ENCODE measurements around the gene RFTN1. TPM values are rescaled to one million over a fixed set of nuclear protein-coding genes. Genes with fewer than 3 reads are reported as not detected.

Gene RFTN1
- total and polyA plus RNA-seq, 2 of the 8 experiments (the other 6 are each of a cell fraction or from before 2014, with no cell fraction given), result 4.6 to 6.7 TPM

- no peak overlapping the region for H2AFZ ChIP-seq (ENCODE audit: low read length)
- ChIA-PET CTCF (ENCODE audit: partially characterized antibody) (interaction anchor here (0.6 to 4.2 kb wide), 30 partner anchors 9 to 1778 kb away, joined by 3 to 28 read pairs (median 5); no protein-coding TSS in a partner anchor), POLR2A (ENCODE audit: partially characterized antibody) (interaction anchor here (0.6 to 1.6 kb wide), 4 partner anchors 10 to 257 kb away, joined by 3 to 4 read pairs (median 3); no protein-coding TSS in a partner anchor)
- H3K23me2 ChIP-seq (ENCODE audit: low read depth, low read length), result peaks cover 10% of the 10 kb centered on the region; the same call in 1 of the 2 replicates
- FAIRE-seq, result no peak
- H3K27me3 ChIP-seq (replicated peaks in 1 of 4; ENCODE audit: control insufficient read depth in 3 of 4, extremely low read depth in 1 of 4, insufficient read depth in 3 of 4, low read length in 3 of 4), result peaks cover 15 to 33% (median 31%) of the 10 kb centered on the region in 4 experiments
- no peak overlapping the region for H3K4ac ChIP-seq (replicated peaks; ENCODE audit: insufficient read length, low read depth, low read length)
- no peak overlapping the region for H3K4me2 ChIP-seq (ENCODE audit: insufficient read depth in 1 of 2, low read depth in 2 of 2, low read length in 2 of 2)
- H2BK5ac ChIP-seq (ENCODE audit: low read depth, low read length), result no peak overlapping the region
- 0 out of 2 replicates have a peak overlapping the region, but pooled peaks have one; percentile 9 for H2AK5ac ChIP-seq (ENCODE audit: low read depth, low read length)
- peak overlapping the region; percentile 47; the same call in 1 of the 2 replicates for H2BK15ac ChIP-seq (ENCODE audit: low read length)
- no peaks in the 10 kb centered on the region for H4K20me1 ChIP-seq (replicated peaks in 1 of 2; ENCODE audit: control insufficient read depth in 1 of 2, insufficient read depth in 2 of 2, low read length in 2 of 2)
- no peak overlapping the region for H3K27ac ChIP-seq (ENCODE audit: low read depth, low read length)
- no peak overlapping the region for H4K5ac ChIP-seq (ENCODE audit: insufficient read length, low read depth, low read length)
- no peak overlapping the region for H4K8ac ChIP-seq (ENCODE audit: extremely low read depth, insufficient read depth, low read length)
- H3K4me3 ChIP-seq (ENCODE audit: extremely low read depth in 1 of 4, insufficient read depth in 2 of 4, low read depth in 3 of 4, low read length in 4 of 4), result no peak overlapping the region
- peaks cover 4 to 18% (median 6%) of the 10 kb centered on the region in 4 experiments for H3K4me1 ChIP-seq (replicated peaks in 1 of 4; ENCODE audit: control insufficient read depth in 3 of 4, insufficient read depth in 4 of 4, low read length in 3 of 4)
- H3K36me3 ChIP-seq (ENCODE audit: control insufficient read depth in 2 of 4, insufficient read depth in 4 of 4, low read length in 3 of 4), result no peaks in the 10 kb centered on the region
- H3K79me1 ChIP-seq (ENCODE audit: low read depth, low read length), result no peaks in the 10 kb centered on the region
- no peak overlapping the region for H2BK20ac ChIP-seq (ENCODE audit: low read length)
- H3K23ac ChIP-seq (ENCODE audit: insufficient read length), result no peak overlapping the region
- 77% methylated on average over 11 of the region's 11 CpGs; no CpG with 5 or more reads in 1 of the 2 experiments for WGBS, 2 experiments (ENCODE audit: extremely low coverage in 1 of 2, insufficient coverage in 1 of 2, insufficient read length in 1 of 2, insufficient replicate concordance in 2 of 2, low coverage in 1 of 2, low lambda C conversion rate in 2 of 2, missing lambda C conversion rate in 1 of 2)
- no peaks in the 10 kb centered on the region for H3K79me2 ChIP-seq (ENCODE audit: control insufficient read depth in 1 of 2, insufficient read depth in 2 of 2, low read length in 2 of 2)
- H3K18ac ChIP-seq (ENCODE audit: extremely low read depth, low read length), result no peak overlapping the region
- no peak overlapping the region for H3K14ac ChIP-seq (ENCODE audit: insufficient read length)
- no peak overlapping the region for H3K56ac ChIP-seq (replicated peaks; ENCODE audit: insufficient read length, low read depth, low read length)
- no peak overlapping the region for H4K91ac ChIP-seq (replicated peaks; ENCODE audit: insufficient read length, low read length)
- no peak overlapping the region for H2BK120ac ChIP-seq (replicated peaks; ENCODE audit: low read depth, low read length)
- no peaks in the 10 kb centered on the region for H3K9me3 ChIP-seq (ENCODE audit: insufficient read depth in 2 of 2, low read depth in 1 of 2, low read length in 1 of 2)
- DNase-seq (ENCODE audit: low read depth in 1 of 2, low spot score in 2 of 2), result no peak
- H2BK12ac ChIP-seq (ENCODE audit: low read depth, low read length), result no peak overlapping the region
- no peak overlapping the region for H3K9ac ChIP-seq (replicated peaks in 1 of 4; ENCODE audit: extremely low read depth in 1 of 4, low read depth in 3 of 4, low read length in 3 of 4)
- TF ChIP-seq CEBPB (IDR thresholded peaks at IDR 0.05; ENCODE audit: low read depth, low read length) (no peak), PHF8 (conservative IDR thresholded peaks at IDR 0.05; ENCODE audit: low read depth, low read length) (no peak), CBX8 (IDR thresholded peaks at IDR 0.05; ENCODE audit: borderline replicate concordance, low read depth, low read length) (no peak), RAD21 (IDR thresholded peaks at IDR 0.05 in 1 of 2, conservative IDR thresholded peaks at IDR 0.05 in 1 of 2; ENCODE audit: low read depth in 2 of 2, low read length in 2 of 2) (no peak), CHD2 (IDR thresholded peaks at IDR 0.05; ENCODE audit: low read length) (no peak), KDM5A (IDR thresholded peaks at IDR 0.05; ENCODE audit: low read length) (no peak), EZH2 (IDR thresholded peaks at IDR 0.05; ENCODE audit: low read depth, low read length, severe bottlenecking) (no peak), SUZ12 (IDR thresholded peaks at IDR 0.05; ENCODE audit: low read length) (no peak), MAFK (IDR thresholded peaks at IDR 0.05; ENCODE audit: low read depth, low read length) (no peak), TAF7 (optimal IDR thresholded peaks at IDR 0.05; ENCODE audit: borderline replicate concordance, low read depth, low read length) (no peak), FOSL1 (IDR thresholded peaks at IDR 0.05; ENCODE audit: insufficient read depth, low read depth, low read length) (no peak), GTF2F1 (IDR thresholded peaks at IDR 0.05; ENCODE audit: borderline replicate concordance, low read depth, low read length) (no peak), TBP (IDR thresholded peaks at IDR 0.05; ENCODE audit: low read depth, low read length) (no peak)
These were observed 2.5 kb upstream of the RFTN1 start for GRCh38 chr3:16515885-16516420.

All from H1 (cell line).